ENCODE data around the gene TMEM178A. TPM values are rescaled to one million over a fixed set of nuclear protein-coding genes. Genes with fewer than 3 reads are reported as not detected.

TMEM178A gene
- total RNA-seq, 2 donors from 2014 or later, result 5.5 to 7.4 TPM

GRCh38 chr2:39705638-39706037 lies 39.9 kb downstream of the TMEM178A start:
- WGBS, 2 experiments (ENCODE audit: insufficient coverage in 1 of 2, insufficient read length in 1 of 2), result 74 to 75% methylated on average over 4 of the region's 4 CpGs
- H3K9ac ChIP-seq (ENCODE audit: extremely low read depth, low read length, poor library complexity, severe bottlenecking), result no peak overlapping the region
- no peak overlapping the region for H3K27ac ChIP-seq (ENCODE audit: low read depth, low read length)
- Mint-ChIP-seq H3K27ac (no peak overlapping the region), H3K27me3 (ENCODE audit: insufficient read depth) (peaks cover 2% of the 10 kb centered on the region), H3K4me1 (no peaks in the 10 kb centered on the region), H3K36me3 (ENCODE audit: low read depth) (peaks cover 6% of the 10 kb centered on the region), H3K9me3 (peaks cover 22% of the 10 kb centered on the region), H3K4me3 (no peak overlapping the region)
- no peaks in the 10 kb centered on the region for H3K27me3 ChIP-seq (ENCODE audit: control insufficient read depth, insufficient read depth, low read length, poor library complexity, severe bottlenecking)
- H3K4me3 ChIP-seq (ENCODE audit: low read length), result no peak overlapping the region
- no peak for TF ChIP-seq CTCF (conservative IDR thresholded peaks at IDR 0.05)
- H3K36me3 ChIP-seq (ENCODE audit: control insufficient read depth, insufficient read depth, low read length), result no peaks in the 10 kb centered on the region
- peaks cover 26% of the 10 kb centered on the region for H3K9me3 ChIP-seq (ENCODE audit: control insufficient read depth, low read length)
- no peak for DNase-seq
- H3K4me1 ChIP-seq (ENCODE audit: control insufficient read depth, insufficient read depth, low read length), result no peaks in the 10 kb centered on the region

GRCh38 chr2:39706312-39706711 lies 40.6 kb downstream of the TMEM178A start:
- no peaks in the 10 kb centered on the region for H3K4me1 Mint-ChIP-seq
- no peak overlapping the region for H3K4me3 Mint-ChIP-seq
- H3K4me3 ChIP-seq (ENCODE audit: low read length), result no peak overlapping the region
- peaks cover 16% of the 10 kb centered on the region for H3K9me3 Mint-ChIP-seq
- no peaks in the 10 kb centered on the region for H3K36me3 ChIP-seq (ENCODE audit: control insufficient read depth, insufficient read depth, low read length)
- H3K36me3 Mint-ChIP-seq (ENCODE audit: low read depth), result peaks cover 5% of the 10 kb centered on the region
- TF ChIP-seq CTCF (conservative IDR thresholded peaks at IDR 0.05), result no peak
- DNase-seq, result no peak
- WGBS, 2 experiments (ENCODE audit: insufficient coverage in 1 of 2, insufficient read length in 1 of 2), result 60% methylated on average over 1 of the region's 1 CpG; no CpG with 5 or more reads in 1 of the 2 experiments
- H3K9me3 ChIP-seq (ENCODE audit: control insufficient read depth, low read length), result peaks cover 19% of the 10 kb centered on the region
- H3K9ac ChIP-seq (ENCODE audit: extremely low read depth, low read length, poor library complexity, severe bottlenecking), result no peak overlapping the region
- H3K27me3 Mint-ChIP-seq (ENCODE audit: insufficient read depth), result peaks cover under 1% of the 10 kb centered on the region
- no peak overlapping the region for H3K27ac Mint-ChIP-seq
- H3K27ac ChIP-seq (ENCODE audit: low read depth, low read length), result no peak overlapping the region
- H3K27me3 ChIP-seq (ENCODE audit: control insufficient read depth, insufficient read depth, low read length, poor library complexity, severe bottlenecking), result no peaks in the 10 kb centered on the region
- no peaks in the 10 kb centered on the region for H3K4me1 ChIP-seq (ENCODE audit: control insufficient read depth, insufficient read depth, low read length)

GRCh38 chr2:39706945-39707344 lies 41.2 kb downstream of the TMEM178A start:
- no peaks in the 10 kb centered on the region for H3K4me1 ChIP-seq (ENCODE audit: control insufficient read depth, insufficient read depth, low read length)
- H3K4me3 Mint-ChIP-seq, result no peak overlapping the region

More at GRCh38 chr2:39706945-39707344, 41.2 kb downstream of the TMEM178A start:
- Histone ChIP-seq H3K27ac (ENCODE audit: low read depth, low read length) (no peak overlapping the region), H3K9ac (ENCODE audit: extremely low read depth, low read length, poor library complexity, severe bottlenecking) (no peak overlapping the region), H3K4me3 (ENCODE audit: low read length) (no peak overlapping the region), H3K9me3 (ENCODE audit: control insufficient read depth, low read length) (peaks cover 13% of the 10 kb centered on the region), H3K27me3 (ENCODE audit: control insufficient read depth, insufficient read depth, low read length, poor library complexity, severe bottlenecking) (no peaks in the 10 kb centered on the region), H3K36me3 (ENCODE audit: control insufficient read depth, insufficient read depth, low read length) (no peaks in the 10 kb centered on the region)
- DNase-seq, result no peak
- H3K4me1 Mint-ChIP-seq, result no peaks in the 10 kb centered on the region
- WGBS, 2 experiments (ENCODE audit: insufficient coverage in 1 of 2, insufficient read length in 1 of 2), result 85 to 96% methylated on average over 7 to 8 of the region's 8 CpGs
- TF ChIP-seq CTCF (conservative IDR thresholded peaks at IDR 0.05), result no peak
- no peak overlapping the region for H3K27ac Mint-ChIP-seq
- peaks cover 4% of the 10 kb centered on the region for H3K36me3 Mint-ChIP-seq (ENCODE audit: low read depth)
- no peaks in the 10 kb centered on the region for H3K27me3 Mint-ChIP-seq (ENCODE audit: insufficient read depth)
- H3K9me3 Mint-ChIP-seq, result peaks cover 10% of the 10 kb centered on the region

All from endodermal cell (in vitro differentiated cells).